ENCODE results near the gene QSOX1.
A peak's percentile ranks its signal among the peaks of the same experiment; 100 is the strongest.

The QSOX1 gene

GRCh38 chr1:180187626-180188025 lies 33.0 kb downstream of the QSOX1 start:
- no peak overlapping the region for H3K27ac ChIP-seq
- no peak overlapping the region for H3K4me2 ChIP-seq
- H4K20me1 ChIP-seq (ENCODE audit: insufficient read depth): no peaks in the 10 kb centered on the region
- H3K27me3 ChIP-seq (ENCODE audit: insufficient read depth, low read depth): no peaks in the 10 kb centered on the region
- no peaks in the 10 kb centered on the region for H3K4me1 ChIP-seq (ENCODE audit: low read depth, poor library complexity, severe bottlenecking)
- no peak for TF ChIP-seq CTCF (conservative IDR thresholded peaks at IDR 0.05; ENCODE audit: low read depth, low read length)
- no peak overlapping the region for H3K9ac ChIP-seq
- no peak overlapping the region for H2AFZ ChIP-seq (ENCODE audit: low read depth)
- no peak overlapping the region for H3K4me3 ChIP-seq (IDR thresholded peaks at IDR 0.05; ENCODE audit: insufficient read depth, low read depth, low read length)
- no peaks in the 10 kb centered on the region for H3K36me3 ChIP-seq (ENCODE audit: insufficient read depth)
- no peaks in the 10 kb centered on the region for H3K79me2 ChIP-seq (ENCODE audit: insufficient read depth, low read depth)

- Histone ChIP-seq H3K4me3 (IDR thresholded peaks at IDR 0.05; ENCODE audit: insufficient read depth, low read depth, low read length) (no peak overlapping the region), H3K79me2 (ENCODE audit: insufficient read depth, low read depth) (no peaks in the 10 kb centered on the region), H3K4me1 (ENCODE audit: low read depth, poor library complexity, severe bottlenecking) (no peaks in the 10 kb centered on the region), H3K9ac (no peak overlapping the region), H2AFZ (ENCODE audit: low read depth) (no peak overlapping the region), H3K36me3 (ENCODE audit: insufficient read depth) (no peaks in the 10 kb centered on the region), H3K27ac (no peak overlapping the region), H3K4me2 (no peak overlapping the region), H3K27me3 (ENCODE audit: insufficient read depth, low read depth) (no peaks in the 10 kb centered on the region), H4K20me1 (ENCODE audit: insufficient read depth) (no peaks in the 10 kb centered on the region)
- peak; percentile 93 for TF ChIP-seq CTCF (conservative IDR thresholded peaks at IDR 0.05; ENCODE audit: low read depth, low read length)
These were observed 33.4 kb downstream of the QSOX1 start for GRCh38 chr1:180188091-180188506.

DNA sequence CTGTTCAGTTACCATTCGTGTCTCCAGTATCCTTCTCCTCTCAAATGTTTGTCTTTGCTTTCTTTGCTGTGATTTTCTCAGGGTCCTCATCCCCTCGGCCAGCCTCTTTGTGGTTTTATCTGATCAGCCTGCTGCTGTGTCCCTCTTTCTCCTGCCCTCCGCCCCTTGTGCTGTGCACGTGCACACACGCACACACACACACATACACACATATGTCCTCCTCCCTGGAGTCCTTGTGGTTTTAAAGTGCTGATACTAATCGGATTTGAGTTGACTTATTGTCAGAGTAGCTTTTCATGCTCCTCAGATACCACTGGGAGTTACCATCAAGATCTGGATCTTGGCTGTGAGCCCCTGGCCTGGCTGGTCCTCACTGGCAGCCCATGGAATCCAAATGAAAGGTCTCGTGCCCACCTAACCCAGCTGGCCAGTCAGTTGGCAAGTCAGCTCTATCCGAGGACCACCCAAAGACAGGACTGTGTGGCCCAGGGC lies 34.1 kb downstream of the QSOX1 start:
- no peaks in the 10 kb centered on the region for H3K4me1 ChIP-seq (ENCODE audit: low read depth, poor library complexity, severe bottlenecking)
- H3K4me3 ChIP-seq (IDR thresholded peaks at IDR 0.05; ENCODE audit: insufficient read depth, low read depth, low read length): no peak overlapping the region
- no peak overlapping the region for H2AFZ ChIP-seq (ENCODE audit: low read depth)
- no peak overlapping the region for H3K4me2 ChIP-seq
- no peaks in the 10 kb centered on the region for H3K27me3 ChIP-seq (ENCODE audit: insufficient read depth, low read depth)
- H3K36me3 ChIP-seq (ENCODE audit: insufficient read depth): no peaks in the 10 kb centered on the region
- TF ChIP-seq CTCF (conservative IDR thresholded peaks at IDR 0.05; ENCODE audit: low read depth, low read length): no peak
- H3K9ac ChIP-seq: no peak overlapping the region
- H4K20me1 ChIP-seq (ENCODE audit: insufficient read depth): no peaks in the 10 kb centered on the region
- H3K27ac ChIP-seq: no peak overlapping the region
- H3K79me2 ChIP-seq (ENCODE audit: insufficient read depth, low read depth): no peaks in the 10 kb centered on the region

GRCh38 chr1:180190091-180190490 lies 35.4 kb downstream of the QSOX1 start:
- Histone ChIP-seq H3K79me2 (ENCODE audit: insufficient read depth, low read depth) (no peaks in the 10 kb centered on the region), H3K4me1 (ENCODE audit: low read depth, poor library complexity, severe bottlenecking) (no peaks in the 10 kb centered on the region), H3K9ac (no peak overlapping the region), H2AFZ (ENCODE audit: low read depth) (no peak overlapping the region), H3K27ac (no peak overlapping the region), H3K27me3 (ENCODE audit: insufficient read depth, low read depth) (no peaks in the 10 kb centered on the region), H3K36me3 (ENCODE audit: insufficient read depth) (no peaks in the 10 kb centered on the region), H3K4me2 (no peak overlapping the region), H3K4me3 (IDR thresholded peaks at IDR 0.05; ENCODE audit: insufficient read depth, low read depth, low read length) (no peak overlapping the region), H4K20me1 (ENCODE audit: insufficient read depth) (no peaks in the 10 kb centered on the region)
- no peak for TF ChIP-seq CTCF (conservative IDR thresholded peaks at IDR 0.05; ENCODE audit: low read depth, low read length)

Measured in KMS-11 (cell line).